GM19397 (cell line): Measurements from ENCODE around the gene GABARAPL1.
"Not testable (repeated sequence)": the region's sequence is repeated elsewhere in the genome, so short reads cannot be mapped to it uniquely, and the experiment has no call there.

Experiments
- ATAC-seq: cut with Tn5 transposase; IDR thresholded peaks from one replicate; pipeline ENCODE4 v1.9.1; 2021; ENCODE audit warnings: mild to moderate bottlenecking, moderate library complexity; ENCODE audit not compliant: unreplicated experiment

The GABARAPL1 gene

DNA sequence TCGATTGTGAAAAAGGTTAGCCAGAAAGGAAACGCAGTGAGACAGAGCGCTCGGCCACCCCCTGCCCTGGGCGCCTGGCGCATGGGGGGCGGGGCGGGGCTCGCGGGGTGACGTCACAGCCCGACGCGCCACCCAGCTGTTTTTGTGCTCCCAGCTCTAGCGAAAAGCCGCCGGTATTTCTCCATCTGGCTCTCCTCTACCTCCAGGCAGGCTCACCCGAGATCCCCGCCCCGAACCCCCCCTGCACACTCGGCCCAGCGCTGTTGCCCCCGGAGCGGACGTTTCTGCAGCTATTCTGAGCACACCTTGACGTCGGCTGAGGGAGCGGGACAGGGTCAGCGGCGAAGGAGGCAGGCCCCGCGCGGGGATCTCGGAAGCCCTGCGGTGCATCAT lies at the start of gene GABARAPL1:
Gene GABARAPL1, plus strand, starts transcription at position 139 of the 393 bp plus-strand sequence. Its CDS starts 253 bp downstream, at position 392.
- ATAC-seq: peak; percentile 62

DNA sequence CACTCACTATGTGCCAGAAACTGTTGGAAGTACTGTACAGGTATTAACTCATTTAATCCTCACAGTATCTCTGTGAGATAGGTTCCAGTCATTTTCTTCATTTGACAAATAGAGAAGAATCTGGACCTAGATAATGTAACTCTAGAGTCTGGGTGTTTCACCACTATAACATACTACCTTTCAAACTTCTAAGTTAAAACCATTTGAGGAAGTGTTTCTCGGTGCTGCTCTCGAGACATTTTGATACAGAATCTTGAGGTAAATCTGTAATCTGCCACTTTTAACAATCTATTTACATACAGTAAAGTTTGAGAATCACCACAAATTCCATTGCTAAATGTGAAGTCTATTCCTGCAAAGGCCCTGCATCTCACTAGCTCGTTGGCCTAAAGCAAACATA lies 49.6 kb upstream of the GABARAPL1 start:
- ATAC-seq: no peak

- ATAC-seq: no peak
These were observed 47.3 kb upstream of the GABARAPL1 start for GRCh38 chr12:10165421-10165820.

DNA sequence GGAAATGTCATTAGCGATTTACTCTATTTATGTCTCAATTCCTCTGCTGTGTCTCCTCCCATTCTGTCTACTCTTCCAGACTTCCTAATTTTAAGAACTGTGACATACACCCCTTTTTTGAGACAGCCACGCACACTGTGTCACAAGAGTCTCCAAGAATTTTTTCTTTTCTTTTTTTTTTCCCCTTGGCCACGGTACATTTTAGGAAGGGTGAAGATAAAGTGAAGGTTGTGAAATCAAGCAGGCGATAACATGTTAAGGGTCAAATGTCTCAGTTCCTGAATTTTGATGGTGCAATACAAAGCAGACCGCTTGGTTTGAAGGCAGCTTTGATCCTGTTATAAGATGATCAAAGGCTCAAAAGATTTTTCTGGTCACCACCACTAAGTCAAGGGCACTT lies 45.1 kb upstream of the GABARAPL1 start:
- no peak for ATAC-seq

DNA sequence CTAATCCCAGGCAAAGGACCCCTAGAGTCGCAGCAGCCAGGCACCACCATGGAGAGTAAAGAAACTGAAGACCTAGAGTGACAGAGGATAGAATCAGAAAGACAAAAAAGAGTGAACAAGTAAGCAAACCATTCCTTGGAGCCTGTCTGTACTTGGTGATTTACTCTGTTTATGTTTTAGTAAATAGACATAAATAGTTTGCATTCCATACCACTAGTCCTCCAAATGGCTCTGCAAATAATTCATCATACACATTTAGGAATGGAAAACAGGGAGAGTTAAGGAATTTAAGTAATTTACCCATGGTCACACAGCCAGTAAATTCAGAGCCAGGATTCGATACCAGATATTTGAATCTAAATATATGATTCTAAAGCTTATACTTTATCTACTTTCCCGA lies 43.6 kb upstream of the GABARAPL1 start:
- ATAC-seq: no peak

DNA sequence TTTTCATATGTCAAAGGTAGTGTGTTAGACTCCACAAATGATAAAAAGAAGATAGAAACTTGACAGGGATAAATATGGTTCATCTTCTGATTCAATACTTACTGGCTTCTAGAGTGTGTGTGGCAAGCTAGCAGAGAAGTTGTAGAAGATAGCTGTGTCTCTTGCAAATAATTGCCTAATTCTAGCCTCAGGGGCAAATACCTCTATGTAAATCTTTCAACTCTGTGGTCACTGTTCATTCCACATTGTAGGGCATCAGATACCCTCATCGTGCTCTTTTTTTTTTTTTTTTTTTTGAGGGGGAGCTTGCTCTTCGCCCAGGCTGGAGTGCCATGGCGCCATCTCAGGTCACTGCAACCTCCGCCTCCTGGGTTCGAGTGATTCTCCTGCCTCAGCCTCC lies 42.5 kb upstream of the GABARAPL1 start:
- no peak for ATAC-seq

DNA sequence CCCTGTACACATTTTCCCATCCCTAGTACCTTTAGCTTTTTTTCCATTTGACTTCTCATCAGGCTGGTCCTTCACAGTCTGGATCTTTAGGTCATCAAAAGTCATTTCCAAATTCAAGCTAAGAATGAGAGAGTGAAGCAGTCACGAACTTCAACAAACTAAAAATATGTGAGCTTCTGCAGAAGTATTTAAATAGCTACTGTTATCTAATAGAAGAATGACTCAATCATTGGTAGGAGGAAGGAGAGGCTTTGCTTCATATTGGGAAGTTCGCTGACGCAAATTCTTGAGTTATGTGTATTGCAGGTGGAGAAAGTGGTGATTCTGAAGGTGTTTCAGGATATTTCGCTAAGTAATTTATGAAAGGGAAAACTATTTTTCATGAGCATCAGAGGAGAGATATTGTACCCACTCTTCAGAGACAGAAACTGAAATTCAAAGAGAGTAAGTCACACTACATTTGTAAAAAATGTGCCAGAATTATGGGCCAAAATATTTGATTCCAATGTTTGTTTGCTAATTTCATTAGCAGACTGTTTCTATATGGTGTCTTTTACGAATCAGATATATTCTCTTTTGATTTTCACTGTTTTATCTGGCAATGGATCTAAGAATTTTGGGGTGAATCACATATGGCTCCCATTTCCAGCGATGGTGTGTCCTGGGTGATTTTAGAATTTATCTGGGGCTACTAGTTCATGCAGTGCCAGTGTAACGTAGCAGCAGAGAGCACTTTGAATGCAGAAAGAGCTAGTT lies 40.5 kb upstream of the GABARAPL1 start, which contains the start of gene OLR1:
Gene OLR1, minus strand, starts transcription at position 160 of the 756 bp plus-strand sequence. Its CDS starts 55 bp downstream, at position 105.
- ATAC-seq: no peak

DNA sequence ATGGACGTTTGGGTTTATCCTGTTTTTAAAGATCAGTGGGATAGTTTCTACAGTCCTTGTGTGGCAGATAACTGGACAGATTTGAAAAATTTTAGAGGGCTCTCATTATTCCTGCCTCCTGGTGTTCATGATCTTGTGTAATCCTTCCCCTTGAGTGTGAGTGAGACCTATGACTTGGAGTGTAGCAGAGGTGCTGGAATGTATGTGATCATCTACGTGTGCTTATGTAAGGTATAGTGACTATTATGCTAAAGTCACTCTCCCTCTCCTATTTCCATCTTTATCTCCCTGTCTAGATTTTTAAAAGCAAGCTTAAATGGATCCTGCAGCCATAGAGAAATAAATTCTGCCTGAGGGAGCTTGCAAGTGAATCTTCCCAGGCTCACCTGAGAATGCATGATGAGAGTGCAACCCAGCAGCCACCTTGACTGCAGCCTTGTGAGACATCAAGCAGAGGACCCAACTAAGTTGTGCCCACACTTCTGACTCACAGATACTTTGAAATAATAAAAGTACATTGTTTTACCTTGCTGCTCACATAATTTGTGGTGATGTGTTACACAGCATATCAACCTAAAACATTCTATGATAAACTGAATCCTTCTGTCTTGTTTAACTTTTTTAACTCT lies 37.6 kb upstream of the GABARAPL1 start:
- no peak for ATAC-seq

- no peak for ATAC-seq
These were observed 36.6 kb upstream of the GABARAPL1 start for GRCh38 chr12:10175846-10176636.

DNA sequence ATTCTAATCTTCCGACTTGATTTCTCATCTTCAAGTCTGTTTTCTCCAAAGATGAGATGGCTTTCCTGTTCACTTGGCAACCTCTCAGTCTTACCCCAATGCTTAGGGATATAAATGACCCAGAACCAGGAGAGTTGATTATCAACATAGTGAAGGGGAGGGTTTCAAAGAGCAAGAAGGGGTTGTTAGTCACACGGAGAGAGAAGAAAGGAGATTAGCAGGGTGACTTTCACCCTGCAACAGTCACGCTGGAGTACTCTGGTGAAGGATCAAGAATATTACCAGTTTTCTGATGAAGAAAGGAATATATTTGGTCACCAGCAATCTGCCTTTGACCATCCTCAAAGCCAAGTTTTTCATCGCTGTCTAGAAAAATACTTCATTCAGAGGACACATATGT lies 33.9 kb upstream of the GABARAPL1 start, which contains the start of gene TMEM52B:
Gene TMEM52B, plus strand, starts transcription at position 212 of the 400 bp plus-strand sequence. CDS start 543 bp downstream, outside the sequence.
- no peak for ATAC-seq

GRCh38 chr12:10179776-10180181 lies 32.9 kb upstream of the GABARAPL1 start:
- ATAC-seq: no peak

DNA sequence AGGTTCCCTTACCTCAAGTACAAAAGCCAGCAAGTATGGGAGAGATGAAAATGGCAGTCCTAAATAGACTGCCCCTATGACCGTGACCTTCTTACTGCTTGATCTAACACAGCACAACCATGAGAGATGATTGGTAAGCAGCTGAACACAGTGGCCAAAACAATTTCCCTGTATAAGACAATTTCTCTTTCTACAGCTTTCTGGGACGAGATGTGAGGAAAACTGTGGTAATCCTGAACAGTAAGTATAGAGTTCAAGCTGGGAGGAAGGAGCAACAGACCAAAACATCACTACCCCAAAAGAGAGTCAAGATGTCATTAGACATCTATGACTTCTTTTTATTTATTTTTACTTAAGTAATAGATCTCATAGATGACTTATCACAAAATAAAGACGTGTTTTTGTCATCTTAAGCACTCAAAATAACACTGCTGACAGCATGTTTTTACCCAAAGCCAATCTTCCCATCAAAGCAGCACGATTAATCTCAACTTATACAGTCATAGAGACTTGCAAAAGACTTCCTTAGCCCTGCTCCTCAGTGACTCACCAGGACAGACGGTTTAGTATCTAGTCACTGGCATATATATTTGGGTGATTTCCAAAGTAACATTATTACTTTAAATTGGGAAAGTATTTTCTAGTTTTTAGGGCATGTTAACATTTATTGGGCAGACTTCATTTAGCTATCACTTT lies 30.2 kb upstream of the GABARAPL1 start:
- no peak for ATAC-seq

GRCh38 chr12:10184261-10184843 lies 28.3 kb upstream of the GABARAPL1 start:
- ATAC-seq: no peak

GRCh38 chr12:10186299-10186698 lies 26.4 kb upstream of the GABARAPL1 start:
- ATAC-seq: no peak

GRCh38 chr12:10186958-10187357 lies 25.7 kb upstream of the GABARAPL1 start:
- ATAC-seq: not testable (repeated sequence)

- ATAC-seq: no peak
These were observed 23.0 kb upstream of the GABARAPL1 start for GRCh38 chr12:10189653-10190052.

DNA sequence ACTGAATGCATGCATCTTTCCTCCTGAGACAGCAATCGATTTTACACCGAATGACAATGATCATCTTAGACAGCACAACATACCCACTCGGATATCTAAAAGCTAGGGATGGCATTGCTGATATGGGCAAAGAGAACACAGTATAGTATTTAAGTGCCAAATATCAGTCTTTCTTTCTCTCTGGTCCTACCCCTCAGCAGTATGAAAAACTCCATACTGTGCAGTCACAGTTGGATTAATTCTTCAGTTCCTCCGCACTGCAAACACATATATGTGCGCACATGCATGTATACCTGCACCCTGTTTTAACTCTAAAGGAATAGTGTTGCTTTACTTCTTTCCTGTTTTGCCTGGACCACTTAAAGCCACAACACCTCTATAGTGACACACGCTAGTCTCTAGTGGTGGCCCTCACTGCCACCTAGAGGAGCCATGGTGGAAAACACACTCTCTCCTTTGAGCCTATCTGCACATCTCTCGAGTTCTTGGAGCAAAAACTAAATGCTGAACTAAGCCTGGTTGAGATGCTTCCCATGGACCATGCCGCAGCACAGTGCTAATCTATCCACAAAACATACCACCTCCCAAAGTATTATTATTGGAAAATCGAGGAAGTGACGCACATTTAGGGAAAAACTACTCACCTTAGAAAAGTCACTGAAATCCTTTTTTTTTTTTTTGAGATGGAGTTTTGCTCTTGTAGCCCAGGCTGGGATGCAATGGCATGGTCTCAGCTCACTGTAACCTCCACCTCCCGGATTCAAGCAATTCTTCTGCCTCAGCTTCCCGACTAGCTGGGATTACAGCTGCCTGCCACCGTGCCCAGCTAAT lies 21.9 kb upstream of the GABARAPL1 start:
- peak; percentile 83 for ATAC-seq

DNA sequence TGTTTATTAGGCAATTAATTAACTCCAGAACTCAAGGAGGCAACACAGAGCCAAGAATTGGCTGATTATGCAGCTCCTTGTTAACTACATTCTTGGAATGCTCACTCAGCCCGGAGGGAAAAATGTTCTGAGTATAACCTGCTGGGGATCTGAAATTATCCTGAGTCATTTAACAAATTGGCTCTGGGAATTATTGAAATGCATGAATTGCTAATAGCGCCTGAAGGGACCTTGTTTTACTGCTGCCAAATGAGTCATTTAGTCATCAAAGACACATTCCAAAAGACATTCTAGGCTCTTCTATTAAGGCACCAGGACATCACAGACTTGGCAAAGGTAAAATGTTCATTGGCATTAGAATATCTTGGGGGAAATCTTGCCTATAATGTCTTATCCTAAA lies 20.8 kb upstream of the GABARAPL1 start:
- ATAC-seq: no peak

DNA sequence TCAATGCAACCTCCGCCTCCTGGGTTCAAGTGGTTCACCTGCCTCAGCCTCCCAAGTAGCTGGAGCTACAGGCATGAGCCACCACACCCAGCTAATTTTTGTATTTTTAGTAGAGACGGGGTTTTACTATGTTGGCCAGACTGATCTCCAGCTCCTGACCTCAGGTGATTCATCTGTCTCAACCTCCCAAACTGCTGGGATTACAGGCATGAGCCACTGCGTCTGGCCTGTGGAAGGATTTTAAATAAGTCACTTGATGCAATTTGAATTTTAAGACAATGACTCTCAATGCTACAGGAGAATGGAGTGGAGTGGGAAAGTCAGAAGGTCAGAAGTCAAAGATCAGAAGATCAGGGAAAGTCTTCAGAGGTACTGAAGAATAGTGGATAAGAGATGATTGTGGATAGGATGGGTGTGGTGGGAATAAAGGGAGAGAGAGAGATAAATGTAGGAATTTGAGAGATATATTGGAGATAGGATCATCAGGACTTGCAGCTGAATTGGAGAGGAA lies 18.5 kb upstream of the GABARAPL1 start:
- no peak for ATAC-seq
